ENCODE results near the gene TOPBP1. TPM values are rescaled to one million over a fixed set of nuclear protein-coding genes. Genes with fewer than 3 reads are reported as not detected.
"Not testable (repeated sequence)": the region's sequence is repeated elsewhere in the genome, so short reads cannot be mapped to it uniquely, and the experiment has no call there.

The TOPBP1 gene
- total RNA-seq, 1 donor from 2014 or later = 22.3 TPM

GRCh38 chr3:133563816-133564215, 97.9 kb downstream of the TOPBP1 start:
- Mint-ChIP-seq H3K36me3 (ENCODE audit: unreplicated experiment) (no peaks in the 10 kb centered on the region), H3K27me3 (ENCODE audit: unreplicated experiment) (no peaks in the 10 kb centered on the region), H3K27ac (ENCODE audit: unreplicated experiment) (no peak overlapping the region), H3K4me1 (ENCODE audit: unreplicated experiment) (peaks cover 31% of the 10 kb centered on the region), H3K9me3 (ENCODE audit: unreplicated experiment) (no peaks in the 10 kb centered on the region), H3K4me3 (ENCODE audit: unreplicated experiment) (no peak overlapping the region)
- no peak for TF ChIP-seq CTCF (IDR thresholded peaks at IDR 0.05)
- DNase-seq (ENCODE audit: extremely low spot score, unreplicated experiment) = no peak

DNA sequence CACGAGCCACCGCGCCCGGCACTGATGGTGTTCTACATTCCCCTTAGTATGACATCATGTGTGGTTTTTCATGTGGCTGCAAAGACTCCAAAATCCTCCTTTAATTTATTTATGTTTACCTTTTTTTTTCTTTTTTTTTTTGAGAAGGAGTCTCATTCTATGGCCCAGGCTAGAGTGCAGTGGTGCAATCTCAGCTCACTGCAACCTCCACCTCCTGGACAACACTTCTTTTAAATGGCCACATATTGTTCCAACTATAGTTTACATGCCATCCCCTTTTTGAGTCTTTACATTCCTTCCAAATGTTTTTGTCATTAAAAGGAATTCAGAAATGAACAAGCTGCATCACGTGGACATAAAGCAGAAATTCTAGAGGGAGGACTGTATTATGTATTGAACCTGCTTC, 98.6 kb downstream of the TOPBP1 start:
- Mint-ChIP-seq H3K4me1 (ENCODE audit: unreplicated experiment) (peaks cover 24% of the 10 kb centered on the region), H3K27ac (ENCODE audit: unreplicated experiment) (peak overlapping the region; percentile 21), H3K27me3 (ENCODE audit: unreplicated experiment) (no peaks in the 10 kb centered on the region), H3K36me3 (ENCODE audit: unreplicated experiment) (no peaks in the 10 kb centered on the region), H3K4me3 (ENCODE audit: unreplicated experiment) (no peak overlapping the region), H3K9me3 (ENCODE audit: unreplicated experiment) (peaks cover 3% of the 10 kb centered on the region)
- no peak for DNase-seq (ENCODE audit: extremely low spot score, unreplicated experiment)
- TF ChIP-seq CTCF (IDR thresholded peaks at IDR 0.05) = no peak

GRCh38 chr3:133562376-133562775, 99.4 kb downstream of the TOPBP1 start:
- DNase-seq (ENCODE audit: extremely low spot score, unreplicated experiment) = no peak
- H3K27ac Mint-ChIP-seq (ENCODE audit: unreplicated experiment) = no peak overlapping the region
- TF ChIP-seq CTCF (IDR thresholded peaks at IDR 0.05) = no peak
- no peaks in the 10 kb centered on the region for H3K36me3 Mint-ChIP-seq (ENCODE audit: unreplicated experiment)
- H3K9me3 Mint-ChIP-seq (ENCODE audit: unreplicated experiment) = peaks cover 3% of the 10 kb centered on the region
- no peak overlapping the region for H3K4me3 Mint-ChIP-seq (ENCODE audit: unreplicated experiment)
- peaks cover 20% of the 10 kb centered on the region for H3K4me1 Mint-ChIP-seq (ENCODE audit: unreplicated experiment)
- H3K27me3 Mint-ChIP-seq (ENCODE audit: unreplicated experiment) = no peaks in the 10 kb centered on the region

- Mint-ChIP-seq H3K9me3 (ENCODE audit: unreplicated experiment) (peaks cover 3% of the 10 kb centered on the region), H3K4me1 (ENCODE audit: unreplicated experiment) (peaks cover 20% of the 10 kb centered on the region), H3K27me3 (ENCODE audit: unreplicated experiment) (no peaks in the 10 kb centered on the region), H3K4me3 (ENCODE audit: unreplicated experiment) (no peak overlapping the region), H3K27ac (ENCODE audit: unreplicated experiment) (no peak overlapping the region), H3K36me3 (ENCODE audit: unreplicated experiment) (no peaks in the 10 kb centered on the region)
- no peak for TF ChIP-seq CTCF (IDR thresholded peaks at IDR 0.05)
- no peak for DNase-seq (ENCODE audit: extremely low spot score, unreplicated experiment)
Measured at GRCh38 chr3:133561679-133562078, 100.1 kb downstream of the TOPBP1 start.

DNA sequence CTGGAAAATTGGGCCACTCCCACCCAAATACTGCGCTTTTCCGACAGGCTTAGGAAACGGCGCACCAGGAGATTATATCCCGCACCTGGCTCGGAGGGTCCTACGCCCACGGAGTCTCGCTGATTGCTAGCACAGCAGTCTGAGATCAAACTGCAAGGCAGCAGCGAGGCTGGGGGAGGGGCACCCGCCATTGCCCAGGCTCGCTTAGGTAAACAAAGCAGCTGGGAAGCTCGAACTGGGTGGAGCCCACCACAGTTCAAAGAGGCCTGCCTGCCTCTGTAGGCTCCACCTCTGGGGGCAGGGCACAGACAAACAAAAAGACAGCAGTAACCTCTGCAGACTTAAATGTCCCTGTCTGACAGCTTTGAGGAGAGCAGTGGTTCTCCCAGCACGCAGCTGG, 110.2 kb downstream of the TOPBP1 start:
- not testable (repeated sequence) for H3K9me3 Mint-ChIP-seq (ENCODE audit: unreplicated experiment); H3K4me3 Mint-ChIP-seq (ENCODE audit: unreplicated experiment); H3K27me3 Mint-ChIP-seq (ENCODE audit: unreplicated experiment); H3K36me3 Mint-ChIP-seq (ENCODE audit: unreplicated experiment); DNase-seq (ENCODE audit: extremely low spot score, unreplicated experiment); H3K27ac Mint-ChIP-seq (ENCODE audit: unreplicated experiment)
- H3K4me1 Mint-ChIP-seq (ENCODE audit: unreplicated experiment) = peaks cover 18% of the 10 kb centered on the region

Other genes starting within 250 kb of the TOPBP1 start
- gene CDV3, start 88.3 kb downstream of the TOPBP1 start, total RNA-seq = 183 and 193 TPM in 2 replicates
- 1.9 and 2.0 TPM in 2 replicates for gene TF, start 84.5 kb upstream of the TOPBP1 start, total RNA-seq
- gene SRPRB, start 143.9 kb upstream of the TOPBP1 start, total RNA-seq = 84.7 and 91.7 TPM in 2 replicates
- 7.8 and 11.3 TPM in 2 replicates for gene RAB6B, start 233.9 kb upstream of the TOPBP1 start, total RNA-seq